ENCODE data around the gene ANAPC13. TPM values are rescaled to one million over a fixed set of nuclear protein-coding genes. Genes with fewer than 3 reads are reported as not detected.

ANAPC13 gene
- total RNA-seq, 3 donors from 2014 or later: 28.9 to 44.6 (median 36.4) TPM

- Histone ChIP-seq H3K36me3 (ENCODE audit: low read depth) (no peaks in the 10 kb centered on the region), H3K9me3 (no peaks in the 10 kb centered on the region), H3K4me3 (no peak overlapping the region), H3K4me1 (ENCODE audit: low read depth) (no peaks in the 10 kb centered on the region)
- ATAC-seq (no peak), DNase-seq (no peak)
- TF ChIP-seq CTCF (IDR thresholded peaks at IDR 0.05): no peak
- intact Hi-C loops (cut with DNase I, micrococcal nuclease): loop anchor here in 1 of 2 donors (10.0 kb wide), 1 partner anchor 80 kb away; no protein-coding TSS in a partner anchor
Observed at GRCh38 chr3:134464689-134465365, 21.0 kb downstream of the ANAPC13 start.

- no peaks in the 10 kb centered on the region for H3K4me1 ChIP-seq (ENCODE audit: low read depth)
- H3K4me3 ChIP-seq: no peak overlapping the region
- H3K9me3 ChIP-seq: no peaks in the 10 kb centered on the region
- no peaks in the 10 kb centered on the region for H3K36me3 ChIP-seq (ENCODE audit: low read depth)
- ATAC-seq: peak; percentile 56
- no peak for TF ChIP-seq CTCF (IDR thresholded peaks at IDR 0.05)
- peak; percentile 30 to 69 (median 45) for DNase-seq
- intact Hi-C loops (cut with DNase I, micrococcal nuclease): loop anchor here in 1 of 2 donors (10.0 kb wide), 1 partner anchor 79 kb away; no protein-coding TSS in a partner anchor
Observed at GRCh38 chr3:134464064-134464688, 21.6 kb downstream of the ANAPC13 start.

GRCh38 chr3:134463676-134464063, 22.1 kb downstream of the ANAPC13 start:
- no peak overlapping the region for H3K4me3 ChIP-seq
- no peaks in the 10 kb centered on the region for H3K9me3 ChIP-seq
- no peak for DNase-seq
- no peak for TF ChIP-seq CTCF (IDR thresholded peaks at IDR 0.05)
- no peaks in the 10 kb centered on the region for H3K4me1 ChIP-seq (ENCODE audit: low read depth)
- no peak for ATAC-seq
- intact Hi-C loops (cut with DNase I, micrococcal nuclease): loop anchor here in 1 of 2 donors (10.0 kb wide), 1 partner anchor 79 kb away; no protein-coding TSS in a partner anchor
- H3K36me3 ChIP-seq (ENCODE audit: low read depth): no peaks in the 10 kb centered on the region

- intact Hi-C loops (cut with DNase I, micrococcal nuclease): loop anchor here in 1 of 2 donors (10.0 kb wide), 1 partner anchor 78 kb away; no protein-coding TSS in a partner anchor
- no peak for ATAC-seq
Observed at GRCh38 chr3:134462331-134462941, 23.3 kb downstream of the ANAPC13 start.

GRCh38 chr3:134460965-134461364, 24.8 kb downstream of the ANAPC13 start:
- no peaks in the 10 kb centered on the region for H3K36me3 ChIP-seq (ENCODE audit: low read depth)
- intact Hi-C loops (cut with DNase I, micrococcal nuclease): loop anchor here in 1 of 2 donors (10.0 kb wide), 1 partner anchor 76 kb away; no protein-coding TSS in a partner anchor
- ATAC-seq (no peak), DNase-seq (no peak)
- no peak for TF ChIP-seq CTCF (IDR thresholded peaks at IDR 0.05)
- H3K9me3 ChIP-seq: no peaks in the 10 kb centered on the region
- H3K4me3 ChIP-seq: no peak overlapping the region
- H3K4me1 ChIP-seq (ENCODE audit: low read depth): no peaks in the 10 kb centered on the region

More at GRCh38 chr3:134462331-134462941, 23.3 kb downstream of the ANAPC13 start:
- Histone ChIP-seq H3K4me3 (no peak overlapping the region), H3K4me1 (ENCODE audit: low read depth) (no peaks in the 10 kb centered on the region), H3K36me3 (ENCODE audit: low read depth) (no peaks in the 10 kb centered on the region), H3K9me3 (no peaks in the 10 kb centered on the region)
- TF ChIP-seq CTCF (IDR thresholded peaks at IDR 0.05): no peak
- no peak for DNase-seq
